Hematopoietic multipotent progenitor cell treated with erythropoietin and hydrocortisone succinate and interleukin-3 and kit ligand, for 15 days (in vitro differentiated cells): ENCODE results near the gene ATRIP.
A peak's percentile ranks its signal among the peaks of the same experiment; 100 is the strongest.
"Not testable (repeated sequence)": the region's sequence is repeated elsewhere in the genome, so short reads cannot be mapped to it uniquely, and the experiment has no call there.

Experiments used
- DNase-seq: peaks from one replicate; pipeline ENCODE4 v3.0.0-alpha.2; 2015; ENCODE audit warnings: low spot score

ATRIP gene

GRCh38 chr3:48437812-48438211 lies 8.7 kb upstream of the ATRIP start:
- no peak for DNase-seq

DNA sequence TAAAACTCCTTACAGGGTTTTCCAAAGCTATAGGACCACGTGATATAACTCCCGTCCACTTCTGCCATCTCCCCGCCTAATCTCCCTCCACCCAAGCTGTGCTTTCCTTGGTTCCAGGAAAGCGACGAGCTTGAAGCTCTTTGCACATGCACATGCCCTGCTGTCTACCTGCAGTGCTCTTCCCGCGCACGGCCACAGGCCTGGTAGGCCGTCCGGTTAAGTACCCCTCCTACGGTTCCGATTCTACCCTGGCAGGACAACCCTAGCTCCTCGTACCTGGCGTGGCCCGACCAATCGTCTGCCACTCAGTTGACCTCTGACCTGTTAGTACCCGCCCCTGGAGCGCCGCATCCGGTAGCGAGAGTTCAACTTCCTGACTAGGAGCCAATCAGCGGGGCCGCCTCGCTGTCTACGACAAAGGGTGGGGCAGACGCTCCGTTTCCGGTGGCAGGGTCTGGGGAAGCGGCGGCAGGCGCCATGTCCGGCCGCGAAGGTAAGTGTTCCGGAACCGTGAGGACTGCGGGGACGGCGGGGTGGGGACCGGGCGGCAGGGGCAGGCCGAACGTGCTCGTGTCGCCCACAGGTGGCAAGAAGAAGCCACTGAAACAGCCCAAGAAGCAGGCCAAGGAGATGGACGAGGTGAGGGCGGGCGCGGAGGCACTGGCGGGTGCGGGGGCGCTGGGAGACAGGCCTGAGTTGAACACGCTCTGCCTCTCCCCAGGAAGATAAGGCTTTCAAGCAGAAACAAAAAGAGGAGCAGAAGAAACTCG lies 6.5 kb upstream of the ATRIP start, which contains the start of the genes CCDC51 and TMA7:
Gene CCDC51 (minus strand): TSS at position 300 of the 770 bp plus-strand sequence. CDS start 4,991 bp downstream, outside the sequence.
Gene TMA7 (plus strand): TSS at position 438 of the 770 bp plus-strand sequence. CDS start 40 bp downstream, at position 478.
- peak; percentile 97 for DNase-seq

DNA sequence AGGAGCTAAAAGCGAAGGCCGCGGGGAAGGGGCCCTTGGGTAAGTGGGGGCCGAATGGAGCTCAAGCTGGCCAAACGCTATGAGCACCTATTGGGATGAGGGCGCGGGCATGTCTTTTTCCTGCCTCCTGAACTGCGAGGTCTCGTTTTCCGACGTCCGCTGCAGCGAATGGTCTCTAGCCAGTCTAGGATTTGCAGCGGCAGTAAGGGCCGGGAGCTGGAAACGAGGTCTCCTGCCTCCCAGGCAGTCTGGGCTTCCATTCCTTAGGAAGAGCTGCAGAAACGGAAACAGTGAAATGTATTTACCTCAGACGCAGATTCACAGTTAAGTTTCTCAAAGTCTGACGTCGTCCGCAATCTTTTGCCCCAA lies 6.0 kb upstream of the ATRIP start:
- DNase-seq = peak; percentile 17

DNA sequence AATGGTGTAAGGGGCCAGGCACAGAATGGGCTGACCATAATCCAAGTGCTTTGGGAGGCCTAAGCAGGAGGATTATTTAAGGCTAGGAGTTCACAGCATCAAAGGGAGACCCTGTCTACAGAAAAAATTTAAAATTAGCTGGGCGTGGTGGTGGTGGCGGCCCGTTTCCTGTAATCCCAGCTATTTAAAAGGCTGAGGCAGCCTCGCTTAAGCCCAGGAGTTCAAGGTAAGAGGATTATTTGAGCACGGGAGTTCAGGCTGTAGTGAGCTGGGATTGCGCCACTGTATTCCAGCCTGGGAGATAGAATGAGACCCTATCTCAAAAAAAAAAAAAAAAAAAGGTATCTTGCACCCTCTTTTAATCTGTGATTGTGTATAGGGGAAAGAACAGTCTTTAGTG lies 4.6 kb upstream of the ATRIP start:
- no peak for DNase-seq

- no peak for DNase-seq
Observed at GRCh38 chr3:48445277-48445882, 1.2 kb upstream of the ATRIP start.

DNA sequence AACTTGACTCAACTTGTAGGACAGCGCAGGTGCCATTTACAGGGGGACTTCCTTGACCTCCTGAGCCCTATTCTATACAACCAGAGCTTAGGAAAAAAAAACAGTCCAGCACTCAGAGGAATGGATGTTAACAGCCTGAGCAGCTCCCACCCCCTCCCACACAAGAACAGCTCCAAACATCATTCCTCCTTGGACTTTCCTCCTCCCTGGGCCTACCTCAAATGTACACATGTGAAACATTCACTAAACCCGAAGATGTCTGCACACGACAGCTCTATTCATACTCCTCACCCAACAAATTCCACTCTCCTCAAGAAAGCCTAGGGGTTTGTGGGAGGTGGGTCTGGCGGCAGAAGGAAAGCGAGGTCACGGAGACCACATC lies 503 bp upstream of the ATRIP start:
- DNase-seq = no peak

- no peak for DNase-seq
Observed at GRCh38 chr3:48451270-48451669, 4.7 kb downstream of the ATRIP start.

DNA sequence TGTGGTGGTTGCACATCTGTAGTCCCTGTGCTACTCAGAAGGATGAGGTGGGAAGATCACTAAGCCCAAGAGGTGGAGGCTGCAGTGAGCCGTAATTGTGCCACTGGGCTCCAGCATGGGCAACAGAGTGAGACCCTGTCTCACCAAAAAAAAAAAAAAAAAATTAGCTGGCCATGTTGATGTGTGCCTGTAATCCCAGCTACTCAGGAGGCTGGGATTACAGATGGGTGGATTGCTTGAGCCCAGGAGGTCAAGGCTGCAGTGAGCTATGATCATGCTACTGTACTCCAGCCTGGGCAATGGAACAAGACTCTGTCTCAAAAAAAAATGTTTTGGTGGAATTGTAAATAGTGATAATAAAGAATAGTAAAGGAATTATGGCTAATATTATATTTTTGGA lies 9.9 kb downstream of the ATRIP start:
- no peak for DNase-seq

GRCh38 chr3:48459331-48459730 lies 12.8 kb downstream of the ATRIP start:
- no peak for DNase-seq

DNA sequence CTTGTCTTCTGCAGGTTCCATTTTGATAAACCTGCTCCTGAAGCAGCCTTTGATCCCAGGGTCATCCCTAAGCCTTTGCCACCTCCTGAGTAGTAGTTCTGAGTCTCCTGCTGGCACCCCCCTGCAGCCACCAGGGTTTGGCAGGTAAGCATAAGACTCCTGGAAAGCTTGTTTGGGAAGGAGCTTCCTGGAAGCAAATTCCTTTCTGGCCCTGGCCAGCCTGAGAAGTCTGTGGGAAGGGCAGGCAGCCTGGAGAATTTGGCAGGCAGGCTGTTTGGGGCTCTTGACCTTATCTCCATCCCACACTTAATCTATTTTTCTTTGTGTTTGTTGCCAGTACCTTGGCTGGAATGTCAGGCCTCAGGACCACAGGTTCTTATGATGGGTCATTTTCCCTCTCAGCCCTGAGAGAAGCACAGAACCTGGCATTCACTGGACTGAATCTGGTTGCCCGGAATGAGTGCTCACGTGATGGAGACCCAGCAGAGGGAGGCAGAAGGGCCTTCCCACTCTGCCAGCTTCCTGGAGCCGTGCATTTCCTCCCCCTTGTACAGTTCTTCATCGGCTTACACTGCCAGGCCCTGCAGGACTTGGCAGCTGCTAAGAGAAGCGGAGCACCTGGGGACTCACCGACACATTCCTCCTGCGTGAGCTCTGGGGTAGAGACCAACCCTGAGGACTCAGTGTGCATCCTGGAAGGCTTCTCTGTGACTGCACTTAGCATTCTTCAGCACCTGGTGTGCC lies 13.4 kb downstream of the ATRIP start:
- DNase-seq = no peak

GRCh38 chr3:48460517-48460902 lies 14.0 kb downstream of the ATRIP start:
- no peak for DNase-seq

DNA sequence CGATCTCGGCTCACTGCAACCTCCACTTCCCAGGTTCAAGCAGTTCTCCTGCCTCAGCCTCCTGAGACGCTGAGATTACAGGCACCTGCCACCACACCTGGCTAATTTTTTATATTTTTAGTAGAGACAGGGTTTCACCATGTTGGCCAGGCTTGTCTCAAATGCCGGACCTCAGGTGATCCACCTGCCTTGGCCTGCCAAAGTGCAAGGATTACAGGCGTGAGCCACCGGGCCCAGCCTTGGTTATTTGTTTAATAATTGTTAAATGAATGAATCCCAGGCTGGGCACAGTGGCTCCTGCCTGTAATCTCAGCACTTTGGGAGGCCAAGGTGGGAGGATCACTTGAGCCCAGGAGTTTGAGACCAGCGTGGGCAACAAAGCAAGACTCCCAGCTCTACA lies 15.2 kb downstream of the ATRIP start:
- DNase-seq = not testable (repeated sequence)

DNA sequence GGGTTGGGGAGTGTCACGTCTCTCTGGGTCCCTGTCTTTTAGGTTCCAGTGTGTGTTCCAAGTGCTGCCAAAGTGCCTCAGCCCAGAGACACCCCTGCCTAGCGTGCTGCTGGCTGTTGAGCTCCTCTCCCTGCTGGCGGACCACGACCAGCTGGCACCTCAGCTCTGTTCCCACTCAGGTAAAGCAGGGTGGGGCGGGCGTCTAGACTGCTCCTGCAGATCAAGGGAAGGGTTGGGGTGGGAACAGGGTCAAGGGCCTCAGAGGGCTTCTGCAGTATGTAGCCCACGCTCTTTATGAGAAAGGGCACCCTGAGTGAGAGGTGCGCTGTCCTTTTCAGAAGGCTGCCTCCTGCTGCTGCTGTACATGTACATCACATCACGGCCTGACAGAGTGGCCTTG lies 17.2 kb downstream of the ATRIP start:
- no peak for DNase-seq

GRCh38 chr3:48464713-48465221 lies 18.2 kb downstream of the ATRIP start:
- no peak for DNase-seq

DNA sequence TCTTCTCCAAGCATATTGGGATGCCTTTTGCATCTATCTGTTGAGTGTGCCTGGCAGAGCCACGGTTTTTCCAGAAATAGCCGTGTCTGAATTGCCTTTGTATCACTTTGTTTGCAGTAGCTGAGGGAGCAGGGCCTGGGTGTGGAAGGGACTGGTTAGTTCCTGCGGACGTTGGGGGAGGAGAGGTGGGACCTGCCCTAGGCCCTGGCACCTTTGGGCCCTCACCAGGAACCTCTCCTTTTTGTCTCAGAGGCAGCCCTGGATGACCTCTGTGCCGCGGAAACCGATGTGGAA lies 18.6 kb downstream of the ATRIP start:
- DNase-seq = no peak

DNA sequence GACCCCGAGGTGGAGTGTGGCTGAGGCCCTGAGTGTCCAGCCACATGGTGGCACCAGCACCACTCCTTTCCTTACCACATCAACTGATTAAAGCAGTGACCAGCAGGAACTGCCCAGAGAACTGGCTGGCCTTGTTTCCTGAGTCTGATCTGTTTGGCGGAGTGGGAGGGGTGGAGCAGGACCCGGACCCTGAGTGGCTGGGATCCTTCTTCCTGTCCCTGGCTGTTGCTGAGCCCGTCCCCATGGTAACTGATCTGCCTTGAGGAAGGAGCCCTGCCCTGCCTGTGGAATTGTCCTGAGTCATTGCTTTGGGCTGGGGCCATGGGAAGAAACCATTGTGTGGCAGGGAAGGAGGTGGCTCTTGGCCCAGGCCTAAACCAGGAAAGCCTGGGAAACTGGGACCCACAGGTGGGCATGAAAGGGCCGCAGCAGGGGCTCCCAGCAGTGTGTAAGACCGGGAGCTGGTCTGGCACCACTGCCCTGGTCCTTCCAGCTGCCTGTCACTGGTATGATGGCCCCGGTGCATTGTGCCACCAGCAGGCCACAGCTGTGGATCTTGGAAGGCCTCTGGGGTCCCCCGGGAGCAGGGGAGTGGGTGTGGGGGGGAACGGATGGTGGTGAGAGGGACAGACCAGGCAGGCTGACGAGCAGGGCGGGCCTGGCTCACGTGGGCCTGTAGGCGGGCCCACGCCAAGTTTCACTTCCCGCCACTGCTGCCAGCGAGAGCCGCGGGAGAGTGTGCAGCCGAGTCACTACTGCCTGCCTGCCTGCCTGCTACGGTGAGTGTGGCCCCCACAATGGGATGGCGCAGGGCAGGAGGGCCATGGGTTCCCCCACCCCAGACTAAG lies 19.2 kb downstream of the ATRIP start:
- DNase-seq = peak; percentile 79

GRCh38 chr3:48466386-48467109 lies 20.0 kb downstream of the ATRIP start:
- no peak for DNase-seq

DNA sequence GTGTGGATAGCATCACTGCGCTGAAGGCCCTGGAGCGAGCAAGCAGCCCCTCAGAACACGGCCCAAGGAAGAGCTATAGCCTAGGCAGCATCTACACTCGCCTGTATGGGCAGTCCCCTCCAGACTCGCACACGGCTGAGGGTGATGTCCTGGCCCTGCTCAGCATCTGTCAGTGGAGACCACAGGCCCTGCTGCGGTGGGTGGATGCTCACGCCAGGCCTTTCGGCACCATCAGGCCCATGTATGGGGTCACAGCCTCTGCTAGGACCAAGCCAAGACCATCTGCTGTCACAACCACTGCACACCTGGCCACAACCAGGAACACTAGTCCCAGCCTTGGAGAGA lies 20.5 kb downstream of the ATRIP start:
- DNase-seq = no peak

- no peak for DNase-seq
Observed at GRCh38 chr3:48467473-48468267, 21.1 kb downstream of the ATRIP start.

GRCh38 chr3:48468329-48468731 lies 21.8 kb downstream of the ATRIP start:
- no peak for DNase-seq
